Adrenal gland (tissue), 5 donors: ENCODE measurements around the gene SDK1.

Source experiments
- CTCF ChIP-seq, 6 experiments: fragments of 450-650 bp in 4 of 6; fragments of 200-600 bp in 2 of 6; sonication (generic) in 1 of 6; IDR thresholded peaks; 1 replicate in 5 of 6; 2 replicates in 1 of 6; pipeline versions ENCODE4 v1.5.1 to v1.8.0; 2016 to 2021; ENCODE audit warnings: antibody characterized with exemption in 6 of 6, mild to moderate bottlenecking in 2 of 6, moderate library complexity in 1 of 6
- POLR2A ChIP-seq, 2 donors: fragments of 450-650 bp; IDR thresholded peaks; one replicate each; pipeline ENCODE4 v1.6.1; 2017; ENCODE audit warnings: antibody characterized with exemption in 2 of 2, mild to moderate bottlenecking in 2 of 2, moderate library complexity in 1 of 2
- donor health status: DM: no; HTN: no; CAD: no.

- TF ChIP-seq CTCF (IDR thresholded peaks at IDR 0.05) = no peak
- TF ChIP-seq POLR2A (IDR thresholded peaks at IDR 0.05) = no peak
Measured at GRCh38 chr7:3641582-3641981, 340.5 kb downstream of the SDK1 start.
